Skeletal muscle satellite cell (primary cell): ENCODE measurements around the gene TIMM17A.

Experiments used
- H3K27me3 ChIP-seq: 2 replicates; pipeline ENCODE4 v1.7.0; 2013; ENCODE audit warnings: low read length; ENCODE audit not compliant: control insufficient read depth, insufficient read depth
- H3K36me3 ChIP-seq: 2 replicates; pipeline ENCODE4 v1.7.0; 2013; ENCODE audit warnings: mild to moderate bottlenecking, control low read depth, low read length; ENCODE audit not compliant: insufficient read depth
- H3K4me1 ChIP-seq: 2 replicates; pipeline ENCODE4 v1.7.0; 2013; ENCODE audit warnings: low read length; ENCODE audit not compliant: control insufficient read depth, insufficient read depth
- H3K4me2 ChIP-seq: 2 replicates; pipeline ENCODE4 v1.7.0; 2013; ENCODE audit warnings: mild to moderate bottlenecking, low read length
- H3K4me3 ChIP-seq: 2 replicates; pipeline ENCODE4 v1.7.0; 2013; ENCODE audit warnings: low read length
- H3K9ac ChIP-seq: 2 replicates; pipeline ENCODE4 v1.7.0; 2013; ENCODE audit warnings: mild to moderate bottlenecking, low read depth, low read length, moderate library complexity
- H3K9me3 ChIP-seq: replicated peaks from 2 replicates; pipeline ENCODE4 v1.7.0; 2013; ENCODE audit warnings: mild to moderate bottlenecking, control low read depth, low read length

Gene TIMM17A

GRCh38 chr1:201988601-201989000 lies 33.3 kb downstream of the TIMM17A start:
- Histone ChIP-seq H3K4me1 (peaks cover 9% of the 10 kb centered on the region), H3K9me3 (no peaks in the 10 kb centered on the region), H3K9ac (no peak overlapping the region), H3K36me3 (peaks cover 43% of the 10 kb centered on the region), H3K4me2 (no peak overlapping the region), H3K4me3 (no peak overlapping the region), H3K27me3 (no peaks in the 10 kb centered on the region)

DNA sequence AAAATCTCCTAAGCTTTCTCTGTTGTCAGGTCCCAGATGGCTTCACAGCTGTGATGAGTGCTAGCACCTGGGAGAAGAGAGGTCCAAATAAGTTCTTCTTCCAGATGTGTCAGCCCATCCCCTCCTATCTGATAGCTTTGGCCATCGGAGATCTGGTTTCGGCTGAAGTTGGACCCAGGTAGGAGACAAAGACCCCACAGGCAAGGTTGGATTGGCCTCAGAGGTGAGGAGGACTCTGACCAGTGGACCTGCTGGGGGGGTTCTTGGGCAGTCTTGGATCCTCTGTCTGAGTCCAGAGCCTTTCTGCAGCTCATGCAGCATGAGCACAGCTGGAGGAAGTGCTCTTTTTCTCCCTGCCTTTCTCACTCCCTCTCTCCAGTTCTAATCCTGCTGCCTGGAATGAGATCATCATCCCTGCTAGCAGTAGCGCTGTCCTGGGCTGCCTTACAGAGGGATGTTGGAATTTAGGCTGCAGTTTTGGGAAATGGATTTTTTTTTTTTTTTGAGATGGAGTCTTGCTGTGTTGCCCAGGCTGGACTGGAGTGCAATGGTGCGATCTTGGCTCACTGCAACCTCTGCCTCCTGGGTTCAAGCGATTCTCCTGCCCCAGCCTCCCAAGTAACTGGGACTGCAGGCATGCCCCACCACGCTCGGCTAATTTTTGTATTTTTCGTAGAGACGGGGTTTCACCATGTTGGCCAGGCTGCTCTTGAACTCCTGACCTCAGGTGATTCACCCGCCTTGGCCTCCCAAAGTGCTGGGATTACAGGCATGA lies 34.2 kb downstream of the TIMM17A start:
- Histone ChIP-seq H3K4me2 (no peak overlapping the region), H3K9ac (no peak overlapping the region), H3K4me1 (no peaks in the 10 kb centered on the region), H3K4me3 (no peak overlapping the region), H3K27me3 (no peaks in the 10 kb centered on the region), H3K36me3 (peaks cover 50% of the 10 kb centered on the region), H3K9me3 (no peaks in the 10 kb centered on the region)

DNA sequence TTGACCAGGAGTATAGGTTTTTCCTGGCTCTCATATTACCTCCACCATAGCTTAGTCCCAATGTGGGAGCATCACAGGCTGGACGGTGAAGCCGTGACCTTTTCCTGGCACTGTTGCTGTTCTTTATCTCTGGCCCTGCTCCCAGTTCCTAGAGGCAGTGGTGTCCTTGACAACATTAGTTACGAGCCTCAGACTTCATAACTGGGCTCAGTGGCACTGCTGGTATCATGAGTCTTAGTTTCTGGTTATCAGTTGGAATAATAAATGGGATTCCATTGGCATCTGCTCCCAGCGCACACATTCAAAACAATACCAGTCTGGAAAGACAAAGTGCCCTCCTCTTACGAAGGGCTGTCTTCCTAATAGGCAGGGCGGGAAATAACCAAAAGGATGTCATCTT lies 35.1 kb downstream of the TIMM17A start:
- H3K27me3 ChIP-seq, result no peaks in the 10 kb centered on the region
- H3K4me3 ChIP-seq, result no peak overlapping the region
- peaks cover 50% of the 10 kb centered on the region for H3K36me3 ChIP-seq
- H3K4me2 ChIP-seq, result no peak overlapping the region
- no peaks in the 10 kb centered on the region for H3K9me3 ChIP-seq
- no peaks in the 10 kb centered on the region for H3K4me1 ChIP-seq
- no peak overlapping the region for H3K9ac ChIP-seq

DNA sequence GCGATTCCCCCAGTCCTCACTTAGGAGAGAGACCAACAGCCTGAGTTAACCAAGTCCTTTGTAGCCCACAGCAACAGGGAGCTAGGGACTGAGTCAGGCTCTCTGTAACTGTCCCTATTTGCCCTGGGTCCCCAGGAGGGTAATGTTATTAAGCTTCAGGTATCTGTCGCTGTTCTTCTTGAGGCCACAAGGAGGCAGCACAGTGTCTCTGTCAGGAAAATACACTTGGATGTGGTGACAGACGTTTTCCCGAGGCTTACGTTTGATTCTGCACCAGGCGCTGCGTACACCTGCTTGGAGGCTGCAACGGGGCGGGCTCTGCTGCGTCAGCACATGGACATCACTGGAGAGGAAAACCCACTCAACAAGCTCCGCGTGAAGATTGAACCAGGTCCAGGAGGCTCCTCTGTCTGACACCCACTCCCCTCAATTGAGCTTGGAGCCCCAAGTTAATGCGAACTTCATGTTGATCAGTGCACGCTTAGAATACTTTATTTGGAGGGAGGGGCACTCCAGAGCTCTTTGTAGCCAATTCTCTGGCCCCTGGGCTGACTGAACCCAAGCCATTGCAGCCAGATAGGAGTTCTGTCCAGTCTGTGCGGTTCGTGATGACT lies 44.4 kb downstream of the TIMM17A start:
- H3K36me3 ChIP-seq, result peaks cover 64% of the 10 kb centered on the region
- no peak overlapping the region for H3K9ac ChIP-seq
- no peak overlapping the region for H3K4me2 ChIP-seq
- no peaks in the 10 kb centered on the region for H3K4me1 ChIP-seq
- no peaks in the 10 kb centered on the region for H3K9me3 ChIP-seq
- H3K27me3 ChIP-seq, result no peaks in the 10 kb centered on the region
- H3K4me3 ChIP-seq, result no peak overlapping the region

- no peaks in the 10 kb centered on the region for H3K4me1 ChIP-seq
- H3K36me3 ChIP-seq, result peaks cover 63% of the 10 kb centered on the region
- H3K4me3 ChIP-seq, result no peak overlapping the region
- H3K27me3 ChIP-seq, result no peaks in the 10 kb centered on the region
- H3K9me3 ChIP-seq, result no peaks in the 10 kb centered on the region
- H3K9ac ChIP-seq, result no peak overlapping the region
- H3K4me2 ChIP-seq, result no peak overlapping the region
These were observed 47.2 kb downstream of the TIMM17A start for GRCh38 chr1:202002507-202002906.

- Histone ChIP-seq H3K4me2 (no peak overlapping the region), H3K9me3 (no peaks in the 10 kb centered on the region), H3K4me1 (no peaks in the 10 kb centered on the region), H3K36me3 (peaks cover 55% of the 10 kb centered on the region), H3K27me3 (no peaks in the 10 kb centered on the region), H3K9ac (no peak overlapping the region), H3K4me3 (no peak overlapping the region)
These were observed 49.4 kb downstream of the TIMM17A start for GRCh38 chr1:202004711-202005110.

DNA sequence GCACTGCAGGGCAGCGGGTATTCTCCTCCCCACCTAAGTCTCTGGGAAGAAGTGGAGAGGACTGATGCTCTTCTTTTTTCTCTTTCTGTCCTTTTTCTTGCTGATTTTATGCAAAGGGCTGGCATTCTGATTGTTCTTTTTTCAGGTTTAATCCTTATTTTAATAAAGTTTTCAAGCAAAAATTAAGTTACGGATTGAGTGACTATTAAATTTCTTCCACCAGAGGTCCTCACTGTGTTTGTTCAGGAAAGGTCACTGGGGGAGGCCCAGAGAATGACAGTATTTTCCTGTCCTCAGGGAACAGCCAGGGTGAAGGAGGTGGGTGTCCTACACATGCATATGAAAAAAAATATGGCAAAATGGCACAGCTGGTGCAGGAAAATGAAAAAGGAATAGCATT lies 50.7 kb downstream of the TIMM17A start:
- H3K27me3 ChIP-seq, result peaks cover 8% of the 10 kb centered on the region
- H3K4me1 ChIP-seq, result no peaks in the 10 kb centered on the region
- H3K9ac ChIP-seq, result no peak overlapping the region
- no peak overlapping the region for H3K4me2 ChIP-seq
- no peak overlapping the region for H3K4me3 ChIP-seq
- no peaks in the 10 kb centered on the region for H3K9me3 ChIP-seq
- peaks cover 44% of the 10 kb centered on the region for H3K36me3 ChIP-seq

- H3K4me3 ChIP-seq, result no peak overlapping the region
- H3K9me3 ChIP-seq, result no peaks in the 10 kb centered on the region
- H3K36me3 ChIP-seq, result peaks cover 37% of the 10 kb centered on the region
- H3K27me3 ChIP-seq, result peaks cover 14% of the 10 kb centered on the region
- no peak overlapping the region for H3K4me2 ChIP-seq
- no peak overlapping the region for H3K9ac ChIP-seq
- no peaks in the 10 kb centered on the region for H3K4me1 ChIP-seq
These were observed 52.0 kb downstream of the TIMM17A start for GRCh38 chr1:202007304-202007703.

DNA sequence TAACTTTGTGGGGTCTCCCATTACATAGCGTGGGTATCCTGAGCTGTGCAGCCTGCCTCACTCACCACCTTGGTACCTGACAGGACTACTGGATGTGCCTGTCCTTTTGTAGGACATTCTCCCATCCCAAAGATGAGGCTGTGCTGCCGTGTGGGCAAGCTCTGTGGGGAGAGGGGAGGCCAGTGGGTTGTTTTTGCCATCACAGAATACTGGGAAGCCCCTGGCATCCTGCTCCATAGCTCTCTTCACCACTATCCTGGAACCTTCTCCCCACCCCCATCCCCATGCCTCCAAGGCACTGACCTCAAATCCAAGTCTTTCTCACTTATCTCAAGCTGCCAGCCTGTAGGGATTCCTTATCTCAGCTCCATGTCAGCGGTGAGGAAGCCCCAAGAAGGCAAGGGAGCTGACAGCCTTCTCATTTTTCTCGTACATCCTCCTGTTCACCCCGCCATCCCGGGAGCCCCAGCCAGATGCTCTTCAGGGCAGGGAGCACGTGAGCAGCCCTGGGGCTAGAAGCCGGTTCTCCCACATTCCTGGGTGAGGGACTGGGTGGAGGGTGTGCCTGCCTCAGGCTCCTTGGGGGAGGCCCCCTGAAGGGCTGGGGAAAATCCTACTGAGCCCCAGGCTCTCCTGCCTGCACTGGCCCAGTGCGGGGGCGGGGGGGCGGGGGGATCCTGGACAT lies 52.6 kb downstream of the TIMM17A start:
- Histone ChIP-seq H3K9me3 (no peaks in the 10 kb centered on the region), H3K27me3 (peaks cover 16% of the 10 kb centered on the region), H3K4me2 (no peak overlapping the region), H3K4me1 (no peaks in the 10 kb centered on the region), H3K9ac (no peak overlapping the region), H3K4me3 (no peak overlapping the region), H3K36me3 (peaks cover 31% of the 10 kb centered on the region)

DNA sequence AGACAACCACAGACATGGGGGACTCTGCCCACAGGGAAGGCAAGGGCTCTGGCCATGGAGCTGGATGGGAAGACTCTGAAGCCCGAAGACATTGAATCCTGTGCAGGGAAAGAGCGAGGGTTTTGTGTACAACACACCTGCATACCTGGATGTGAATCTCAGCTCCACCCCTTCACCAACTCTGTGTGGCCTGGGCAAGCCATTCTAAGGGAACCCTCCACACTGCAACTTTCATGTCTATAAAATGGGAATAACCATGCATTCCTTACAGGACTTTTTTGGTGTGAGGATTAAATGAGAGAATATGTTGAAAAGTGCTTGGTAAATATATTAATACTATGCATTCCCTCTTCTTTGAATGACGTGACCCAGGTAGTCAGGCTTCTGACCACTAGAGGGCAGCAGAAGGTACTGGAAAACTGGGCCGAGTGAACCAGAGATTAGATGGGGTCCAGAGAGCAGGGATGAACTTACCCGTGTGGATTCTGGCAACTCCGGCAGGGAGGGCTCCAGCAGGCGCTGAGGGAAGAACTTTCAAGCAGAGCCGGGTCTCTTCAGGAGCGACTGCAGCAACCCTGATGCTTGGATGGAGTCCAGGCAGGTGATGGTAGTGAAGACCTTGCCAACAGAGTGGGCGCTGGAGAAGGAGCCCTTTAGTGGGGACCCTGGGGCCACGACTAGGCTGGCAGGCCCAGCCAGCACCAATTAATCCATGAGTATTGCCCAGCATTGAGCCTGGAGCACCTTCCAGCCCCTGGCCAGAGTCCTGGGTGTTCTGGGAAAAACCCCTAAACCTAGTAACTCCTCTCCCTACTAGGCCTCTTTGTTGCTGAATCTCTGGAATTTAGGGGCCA lies 54.2 kb downstream of the TIMM17A start:
- Histone ChIP-seq H3K9me3 (no peaks in the 10 kb centered on the region), H3K27me3 (peaks cover 23% of the 10 kb centered on the region), H3K4me1 (no peaks in the 10 kb centered on the region), H3K36me3 (peaks cover 17% of the 10 kb centered on the region), H3K4me3 (no peak overlapping the region), H3K4me2 (no peak overlapping the region), H3K9ac (no peak overlapping the region)
